ENCODE measurements around the gene NAA50. TPM values are rescaled to one million over a fixed set of nuclear protein-coding genes. Genes with fewer than 3 reads are reported as not detected.

Gene NAA50
- total RNA-seq, 1 experiment from 2014 or later, result 217 TPM

DNA sequence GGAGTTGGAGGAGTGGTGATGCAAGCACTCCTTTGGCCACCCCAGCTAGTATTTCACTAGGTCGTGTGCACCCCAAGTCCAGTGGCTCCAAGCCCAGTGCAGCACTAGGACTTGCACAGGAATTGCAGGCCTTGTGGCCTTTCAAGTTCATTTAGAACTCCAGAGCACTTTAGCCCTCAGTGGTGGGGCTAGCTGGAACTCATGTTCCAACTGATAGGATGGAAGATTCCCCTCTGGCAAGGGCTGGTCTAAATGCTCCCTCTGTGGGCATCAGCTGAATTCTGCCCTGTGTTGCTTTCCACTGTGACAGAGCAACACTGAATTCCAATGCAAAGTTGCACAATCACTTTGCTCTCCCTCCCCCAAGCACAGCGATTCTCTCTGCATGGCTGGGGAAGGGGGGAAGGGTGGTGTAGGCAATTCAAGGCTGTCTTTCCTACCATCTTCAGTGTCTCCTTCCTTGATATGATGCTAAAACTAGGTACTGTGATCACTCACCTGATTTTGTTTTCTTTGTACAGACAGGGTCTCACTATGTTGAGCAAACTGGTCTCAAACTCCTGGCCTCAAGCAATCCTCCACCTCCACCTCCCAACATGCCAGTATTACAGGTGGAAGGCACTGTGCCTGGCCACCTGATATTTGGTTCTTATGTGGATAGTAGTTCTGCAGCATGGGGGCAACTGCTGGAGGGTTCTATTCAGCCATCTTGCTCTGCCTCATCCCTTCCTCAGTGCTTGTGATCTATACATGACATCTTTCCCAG, 59.9 kb downstream of the NAA50 start:
- DNase-seq (ENCODE audit: low spot score), result no peak

DNA sequence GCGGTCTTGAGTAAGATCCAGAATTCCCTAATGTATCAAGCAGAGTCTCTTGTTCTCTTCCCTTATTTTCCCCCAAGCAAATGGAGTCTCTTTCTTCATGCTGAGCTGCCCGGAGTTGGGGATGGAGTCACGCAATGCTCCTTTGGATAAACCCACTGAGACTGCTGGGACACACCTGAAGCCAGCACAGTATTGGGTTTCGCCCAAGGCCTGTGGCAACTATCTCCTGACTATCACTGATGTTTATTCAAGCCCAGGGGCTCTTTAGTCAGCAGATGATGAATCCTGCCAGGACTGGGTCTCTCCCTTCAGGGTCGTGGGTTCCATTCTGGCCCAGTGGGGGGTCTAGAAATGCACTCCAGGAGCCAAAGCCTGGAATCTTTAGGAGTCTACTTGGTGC, 60.9 kb downstream of the NAA50 start:
- DNase-seq (ENCODE audit: low spot score), result no peak

DNA sequence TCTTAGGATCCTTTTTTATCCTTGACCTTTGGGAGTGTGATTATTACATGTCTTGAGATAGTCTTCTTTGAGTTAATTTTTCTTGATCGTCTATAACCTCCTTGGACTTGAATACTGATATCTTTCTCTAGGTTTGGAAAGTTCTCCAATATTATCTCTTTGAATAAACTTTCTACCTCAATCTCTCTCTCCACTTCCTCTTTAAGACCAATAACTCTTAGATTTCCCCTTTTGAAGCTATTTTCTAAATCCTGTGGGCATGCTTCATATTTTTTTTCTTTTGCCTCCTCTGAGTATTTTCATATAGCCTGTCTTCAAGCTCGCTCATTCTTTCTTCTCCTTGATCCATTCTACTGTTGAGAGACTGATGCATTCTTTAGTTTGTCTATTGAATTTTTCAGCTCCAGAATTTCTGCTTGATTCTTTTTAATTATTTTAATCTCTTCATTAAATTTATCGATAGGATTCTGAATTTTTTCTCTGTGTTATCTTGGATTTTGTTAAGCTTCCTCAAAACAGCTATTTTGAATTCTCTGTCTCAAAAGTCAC, 61.7 kb downstream of the NAA50 start:
- DNase-seq (ENCODE audit: low spot score), result no peak

DNA sequence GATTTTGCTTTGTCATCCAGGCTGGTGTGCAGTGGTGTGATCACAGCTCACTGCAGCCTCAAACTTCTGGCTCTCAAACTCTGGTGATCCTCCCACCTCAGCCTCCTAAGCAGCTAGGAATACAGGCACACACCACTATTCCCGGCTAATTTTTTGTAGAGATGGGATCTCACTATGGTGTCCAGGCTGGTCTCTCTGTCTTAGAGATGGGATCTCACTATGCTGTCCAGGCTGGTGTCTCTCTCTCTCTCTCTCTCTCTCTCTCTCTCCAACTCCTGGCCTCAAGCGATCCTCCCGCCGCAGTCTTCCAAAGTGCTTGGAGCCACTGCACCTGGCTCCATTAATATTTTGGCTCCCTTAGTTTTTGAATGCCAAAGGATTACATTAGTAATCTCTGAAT, 67.3 kb downstream of the NAA50 start:
- DNase-seq (ENCODE audit: low spot score), result no peak

DNA sequence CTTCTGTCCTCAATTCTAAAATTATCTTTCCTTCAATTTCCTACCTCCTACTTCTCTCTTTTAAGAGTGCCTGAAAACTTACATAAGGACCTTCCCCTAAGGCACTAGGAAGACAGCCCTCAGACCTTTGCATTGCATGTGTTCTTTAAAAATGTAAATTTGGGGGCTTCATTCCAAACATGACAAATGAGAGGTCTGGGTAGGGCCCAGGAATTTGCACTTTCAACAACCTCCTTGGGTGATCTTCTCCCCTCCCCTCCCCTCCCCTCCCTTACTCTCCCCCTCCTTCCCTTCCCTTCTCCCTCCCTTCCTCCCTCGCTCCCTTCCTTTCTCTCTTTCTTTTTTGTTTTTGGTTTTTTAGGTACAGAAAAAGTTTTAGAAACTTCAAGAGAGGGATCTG, 68.3 kb downstream of the NAA50 start:
- no peak for DNase-seq (ENCODE audit: low spot score)

DNA sequence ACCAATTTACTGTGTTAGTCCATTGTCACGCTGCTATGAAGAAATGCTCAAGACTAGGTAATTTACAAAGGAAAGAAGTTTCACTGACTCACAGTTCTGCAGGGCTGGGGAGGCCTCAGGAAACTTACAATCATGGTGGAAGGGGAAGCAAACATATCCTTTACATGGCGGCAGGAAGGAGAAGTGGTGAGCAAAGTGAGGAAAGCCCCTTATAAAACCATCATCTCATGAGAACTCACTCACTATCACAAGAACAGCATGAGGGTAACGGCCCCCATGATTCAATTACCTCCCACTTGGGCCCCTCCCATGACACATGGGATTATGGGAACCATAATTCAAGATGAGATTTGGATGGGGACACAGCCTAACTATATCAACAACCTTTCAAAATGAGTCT, 69.8 kb downstream of the NAA50 start:
- no peak for DNase-seq (ENCODE audit: low spot score)

DNA sequence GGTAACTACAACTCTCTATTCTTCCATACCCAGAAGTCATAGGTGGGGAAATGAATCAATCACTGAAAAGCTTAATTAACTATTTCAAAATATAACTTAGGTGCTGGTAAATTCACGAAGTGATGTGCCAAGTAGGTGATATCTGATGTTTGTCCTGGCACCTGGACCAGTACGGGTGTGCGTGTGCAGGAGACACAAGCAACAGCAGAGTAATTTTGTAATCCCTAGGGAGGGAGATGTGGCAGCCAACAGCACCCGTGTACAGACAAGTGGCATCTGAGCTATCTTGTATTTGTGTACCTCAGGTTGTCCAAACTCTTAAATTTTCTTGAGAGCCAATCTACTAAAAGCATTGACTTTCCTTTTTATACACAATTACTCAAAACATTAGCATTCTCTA, 72.5 kb downstream of the NAA50 start:
- no peak for DNase-seq (ENCODE audit: low spot score)

DNA sequence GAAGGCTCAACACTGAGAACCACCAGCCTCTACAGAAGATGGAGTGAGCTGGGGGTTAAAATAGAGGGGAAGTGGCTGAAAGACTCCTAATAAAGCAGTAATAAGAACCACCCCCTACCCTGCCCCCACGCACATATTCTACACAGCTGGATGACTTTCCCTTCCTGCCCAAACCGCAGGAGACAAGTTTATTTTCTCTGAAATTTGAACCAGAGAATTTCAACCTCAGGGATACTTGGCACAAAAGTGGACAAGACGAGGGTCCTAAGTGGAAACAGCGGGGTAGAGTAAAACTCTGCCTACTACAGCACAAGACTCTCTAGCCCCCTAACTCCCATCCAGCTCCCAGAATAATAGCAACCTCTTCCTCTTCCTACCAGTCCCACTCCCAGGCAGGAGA, 78.0 kb downstream of the NAA50 start:
- no peak for DNase-seq (ENCODE audit: low spot score)

Other genes with a start within 250 kb of the NAA50 start
- 18.3 and 24.3 TPM in 2 replicates for gene SPICE1, start 231.1 kb downstream of the NAA50 start, total RNA-seq (2014; rRNA removed; shearing (Covaris generic))
- 0.02 TPM in 1 of 2 replicates, not detected in the other for gene SIDT1, start 213.7 kb downstream of the NAA50 start, total RNA-seq (2014; rRNA removed; shearing (Covaris generic))
- gene USF3, start 49.6 kb downstream of the NAA50 start, total RNA-seq (2014; rRNA removed; shearing (Covaris generic)), result 6.6 TPM in 2 replicates
- gene ATP6V1A, start 786 bp upstream of the NAA50 start, total RNA-seq (2014; rRNA removed; shearing (Covaris generic)), result 109 and 111 TPM in 2 replicates
- gene GRAMD1C, start 92.5 kb upstream of the NAA50 start, total RNA-seq (2014; rRNA removed; shearing (Covaris generic)), result 1.0 and 1.1 TPM in 2 replicates
- 2.4 and 2.7 TPM in 2 replicates for gene ZDHHC23, start 201.8 kb upstream of the NAA50 start, total RNA-seq (2014; rRNA removed; shearing (Covaris generic))